Panc1 (cell line): Measurements from ENCODE around the gene GCNA. TPM values are rescaled to one million over a fixed set of nuclear protein-coding genes. Genes with fewer than 3 reads are reported as not detected.

Experiments used
- ATAC-seq: fragments of 200-7000 bp; cut with Tn5 transposase; 2 replicates; pipeline ENCODE4 v1.9.1; 2020; ENCODE audit warnings: mild to moderate bottlenecking, moderate library complexity
- BruUV-seq: library from RNA; stranded (reverse); fragments of 400-500 nt; replicated peaks from 2 replicates; lab custom pipeline; 2021; lab: Mats Ljungman, UMichigan
- CTCF ChIA-PET: fragments of 300-600 bp; sonication (Branson Sonifier 250); formaldehyde crosslinking; loops from one replicate; lab custom pipeline; 2022; ENCODE audit warnings: antibody characterized with exemption; lab: Charles Lee
- POLR2A ChIA-PET: fragments of 300-600 bp; sonication (Branson Sonifier 250); formaldehyde crosslinking; loops from one replicate; lab custom pipeline; 2022; ENCODE audit warnings: antibody characterized with exemption; lab: Charles Lee
- DNase-seq: peaks from one replicate; pipeline ENCODE4 v3.0.0-alpha.2; 2010; ENCODE audit warnings: low read depth, low spot score
- H3K27ac ChIP-seq: 2 replicates; pipeline ENCODE4 v1.5.1; 2011; ENCODE audit warnings: mild to moderate bottlenecking, low read length, inconsistent platforms
- H3K27me3 ChIP-seq: fragments of 200-500 bp; sonication (Bioruptor generic); 2 replicates; pipeline ENCODE4 v1.6.0; 2014; ENCODE audit warnings: low read length, inconsistent platforms; ENCODE audit not compliant: control insufficient read depth, insufficient read depth
- H3K36me3 ChIP-seq: fragments of 200-500 bp; sonication (Bioruptor generic); 2 replicates; pipeline ENCODE4 v1.5.1; 2014; ENCODE audit warnings: inconsistent platforms, mild to moderate bottlenecking, low read length, moderate library complexity; ENCODE audit not compliant: control insufficient read depth, insufficient read depth
- H3K4me1 ChIP-seq: 2 replicates; pipeline ENCODE4 v1.5.1; 2011; ENCODE audit warnings: inconsistent platforms, mild to moderate bottlenecking, low read length, moderate library complexity; ENCODE audit not compliant: control insufficient read depth, insufficient read depth
- H3K4me3 ChIP-seq, 2 experiments: 2 replicates each; pipeline ENCODE4 v1.5.1; 2011 to 2012; ENCODE audit warnings: low read depth in 2 of 2, low read length in 2 of 2, mild to moderate bottlenecking in 2 of 2, inconsistent platforms in 1 of 2, moderate library complexity in 1 of 2
- H3K9me3 ChIP-seq: fragments of 200-500 bp; sonication (Bioruptor generic); 2 replicates; pipeline ENCODE4 v1.5.1; 2014; ENCODE audit warnings: low read depth, mild to moderate bottlenecking, inconsistent platforms, low read length, moderate library complexity; ENCODE audit not compliant: control insufficient read depth, insufficient read depth
- POLR2AphosphoS5 ChIP-seq: IDR thresholded peaks from 2 replicates; pipeline ENCODE4 v1.6.1; 2012; ENCODE audit warnings: mild to moderate bottlenecking, low read depth, low read length, moderate library complexity
- REST ChIP-seq, 2 experiments: IDR thresholded peaks; 2 replicates each; pipeline ENCODE4 v1.6.1; 2011 to 2012; ENCODE audit warnings: low read depth in 2 of 2, control low read depth in 1 of 2, low read length in 1 of 2, mild to moderate bottlenecking in 1 of 2, moderate library complexity in 1 of 2; ENCODE audit not compliant: insufficient read depth in 1 of 2
- SIN3A ChIP-seq: IDR thresholded peaks from 2 replicates; pipeline ENCODE4 v1.6.1; 2012; ENCODE audit warnings: low read depth, mild to moderate bottlenecking, low read length, moderate library complexity, borderline replicate concordance; ENCODE audit not compliant: insufficient read depth
- TCF7L2 ChIP-seq: IDR thresholded peaks from 2 replicates; pipeline ENCODE4 v1.6.1; 2011; ENCODE audit warnings: mild to moderate bottlenecking, low read depth, low read length, inconsistent platforms
- in situ Hi-C: cut with HindIII; loops from 2 replicates; pipeline ENCODE4 v1.10.0; 2016; ENCODE audit warnings: low sequenced_read_pairs, low pct_unique_long_range_greater_than_20kb
- intact Hi-C: fragments of 100-400 bp; cut with micrococcal nuclease; formaldehyde crosslinking; loops from one replicate; pipeline ENCODE4 v1.10.0; 2022; ENCODE audit not compliant: unreplicated experiment
- total RNA-seq: library from RNA; stranded (reverse); gene quantifications from one replicate; pipeline ENCODE4 v1.2.1, GENCODE V29; 2021; ENCODE audit not compliant: unreplicated experiment
- TF ChIP-seq, protein P1 (sequence below): fragments of 450-650 bp; IDR thresholded peaks from 2 replicates; pipeline ENCODE4 v1.5.1; 2017; ENCODE audit warnings: mild to moderate bottlenecking

GCNA gene
- total RNA-seq, 1 experiment from 2014 or later, result 4.0 TPM

- Histone ChIP-seq H3K27me3 (no peaks in the 10 kb centered on the region), H3K4me1 (no peaks in the 10 kb centered on the region; the same call in 1 of the 2 replicates), H3K36me3 (no peaks in the 10 kb centered on the region), H3K27ac (no peak overlapping the region), H3K9me3 (no peaks in the 10 kb centered on the region), H3K4me3 (no peak overlapping the region)
- ChIA-PET POLR2A (no interaction called here), CTCF (no interaction called here)
- TF ChIP-seq SIN3A (no peak), TCF7L2 (no peak), REST (IDR thresholded peaks at IDR 0.05; ENCODE audit: insufficient read depth in 1 of 2, low read depth in 2 of 2, low read length in 1 of 2) (no peak), POLR2AphosphoS5 (no peak)
- TF ChIP-seq, protein P1, sequence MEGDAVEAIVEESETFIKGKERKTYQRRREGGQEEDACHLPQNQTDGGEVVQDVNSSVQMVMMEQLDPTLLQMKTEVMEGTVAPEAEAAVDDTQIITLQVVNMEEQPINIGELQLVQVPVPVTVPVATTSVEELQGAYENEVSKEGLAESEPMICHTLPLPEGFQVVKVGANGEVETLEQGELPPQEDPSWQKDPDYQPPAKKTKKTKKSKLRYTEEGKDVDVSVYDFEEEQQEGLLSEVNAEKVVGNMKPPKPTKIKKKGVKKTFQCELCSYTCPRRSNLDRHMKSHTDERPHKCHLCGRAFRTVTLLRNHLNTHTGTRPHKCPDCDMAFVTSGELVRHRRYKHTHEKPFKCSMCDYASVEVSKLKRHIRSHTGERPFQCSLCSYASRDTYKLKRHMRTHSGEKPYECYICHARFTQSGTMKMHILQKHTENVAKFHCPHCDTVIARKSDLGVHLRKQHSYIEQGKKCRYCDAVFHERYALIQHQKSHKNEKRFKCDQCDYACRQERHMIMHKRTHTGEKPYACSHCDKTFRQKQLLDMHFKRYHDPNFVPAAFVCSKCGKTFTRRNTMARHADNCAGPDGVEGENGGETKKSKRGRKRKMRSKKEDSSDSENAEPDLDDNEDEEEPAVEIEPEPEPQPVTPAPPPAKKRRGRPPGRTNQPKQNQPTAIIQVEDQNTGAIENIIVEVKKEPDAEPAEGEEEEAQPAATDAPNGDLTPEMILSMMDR, result no peak
- BruUV-seq, result no TSS peak
- DNase-seq (no peak), ATAC-seq (no peak)
- intact Hi-C loops, result no loop called here
- in situ Hi-C loops, result no loop called here
Observed at GRCh38 chrX:71627588-71628404, 49.6 kb downstream of the GCNA start.

- POLR2A ChIA-PET, result no interaction called here
- TF ChIP-seq POLR2AphosphoS5, result no peak
- TF ChIP-seq, protein P1, result no peak
- TF ChIP-seq TCF7L2, result no peak
- TF ChIP-seq SIN3A, result no peak
- TF ChIP-seq REST (IDR thresholded peaks at IDR 0.05; ENCODE audit: insufficient read depth in 1 of 2, low read depth in 2 of 2, low read length in 1 of 2), result no peak
- Histone ChIP-seq H3K36me3 (no peaks in the 10 kb centered on the region), H3K4me3 (no peak overlapping the region), H3K27me3 (no peaks in the 10 kb centered on the region), H3K4me1 (no peaks in the 10 kb centered on the region), H3K27ac (no peak overlapping the region), H3K9me3 (no peaks in the 10 kb centered on the region)
- in situ Hi-C loops (no loop called here), intact Hi-C loops (no loop called here)
- CTCF ChIA-PET, result no interaction called here
- ATAC-seq (no peak), DNase-seq (no peak)
- BruUV-seq, result no TSS peak
Observed at GRCh38 chrX:71629467-71629866, 51.2 kb downstream of the GCNA start.
